ENCODE results near the gene MKNK2. TPM values are rescaled to one million over a fixed set of nuclear protein-coding genes. Genes with fewer than 3 reads are reported as not detected.
A peak's percentile ranks its signal among the peaks of the same experiment; 100 is the strongest.
"Not testable (repeated sequence)": the region's sequence is repeated elsewhere in the genome, so short reads cannot be mapped to it uniquely, and the experiment has no call there.

Gene MKNK2
- total RNA-seq, 1 experiment from 2014 or later, result 135 TPM

- DNase-seq, result peak; percentile 46
- H3K36me3 ChIP-seq (replicated peaks; ENCODE audit: control insufficient read depth, insufficient read depth, low read length), result peaks cover 2% of the 10 kb centered on the region
- no peak overlapping the region for H3K4me3 ChIP-seq (ENCODE audit: insufficient read depth, low read depth, low read length)
- no peaks in the 10 kb centered on the region for H3K27me3 ChIP-seq (ENCODE audit: control insufficient read depth, insufficient read depth, low read length)
These were observed 53.5 kb downstream of the MKNK2 start for GRCh38 chr19:1997353-1998233.

GRCh38 chr19:1992759-1993260 is 58.2 kb downstream of the MKNK2 start:
- Histone ChIP-seq H3K27me3 (ENCODE audit: control insufficient read depth, insufficient read depth, low read length) (no peaks in the 10 kb centered on the region), H3K36me3 (replicated peaks; ENCODE audit: control insufficient read depth, insufficient read depth, low read length) (peaks cover 6% of the 10 kb centered on the region), H3K4me3 (ENCODE audit: insufficient read depth, low read depth, low read length) (no peak overlapping the region)
- peak; percentile 99 for DNase-seq

GRCh38 chr19:1991018-1991913 is 59.8 kb downstream of the MKNK2 start:
- no peak for DNase-seq
- Histone ChIP-seq H3K36me3 (replicated peaks; ENCODE audit: control insufficient read depth, insufficient read depth, low read length) (peaks cover 6% of the 10 kb centered on the region), H3K4me3 (ENCODE audit: insufficient read depth, low read depth, low read length) (no peak overlapping the region), H3K27me3 (ENCODE audit: control insufficient read depth, insufficient read depth, low read length) (no peaks in the 10 kb centered on the region)

DNA sequence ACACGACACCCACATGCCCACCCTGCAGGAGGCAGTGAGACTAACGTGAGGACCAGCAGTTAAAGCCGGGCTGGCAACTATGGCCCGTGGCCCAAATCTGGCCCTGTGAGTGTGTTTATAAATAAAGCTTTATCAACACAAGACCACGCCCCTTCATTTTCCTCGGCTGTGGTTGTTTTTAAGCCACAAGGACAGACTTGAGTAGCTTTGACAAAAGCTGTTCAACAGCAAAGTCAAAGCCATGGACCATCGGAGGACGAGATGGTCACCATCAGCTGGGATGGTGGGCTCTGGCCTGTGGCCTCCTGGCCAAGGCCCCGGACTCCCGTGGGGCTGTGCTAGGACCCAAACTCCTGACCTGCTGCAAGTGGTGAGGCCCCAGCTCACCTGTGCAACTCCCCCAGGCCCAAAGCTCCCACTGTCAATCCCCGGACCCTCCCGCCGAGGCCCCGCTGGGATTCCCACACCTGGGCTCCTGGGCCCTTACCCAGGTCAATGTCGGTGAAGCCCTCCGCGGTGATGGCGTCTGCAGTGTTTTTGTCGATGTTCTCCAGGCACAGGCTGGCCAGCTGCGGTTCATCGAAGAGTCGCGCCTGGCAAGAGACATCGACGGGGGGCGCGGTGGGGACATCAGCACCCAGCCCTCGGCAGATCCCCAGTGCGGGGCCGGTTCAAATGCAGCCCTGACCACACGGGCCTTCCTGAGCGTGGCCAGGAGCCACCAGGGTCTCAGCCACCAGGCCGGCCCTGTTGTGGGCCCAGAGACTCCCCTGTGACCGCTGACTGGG is 60.6 kb downstream of the MKNK2 start:
- no peaks in the 10 kb centered on the region for H3K27me3 ChIP-seq (ENCODE audit: control insufficient read depth, insufficient read depth, low read length)
- no peak overlapping the region for H3K4me3 ChIP-seq (ENCODE audit: insufficient read depth, low read depth, low read length)
- DNase-seq, result no peak
- peaks cover 6% of the 10 kb centered on the region for H3K36me3 ChIP-seq (replicated peaks; ENCODE audit: control insufficient read depth, insufficient read depth, low read length)

GRCh38 chr19:1989513-1990229 is 61.4 kb downstream of the MKNK2 start:
- H3K36me3 ChIP-seq (replicated peaks; ENCODE audit: control insufficient read depth, insufficient read depth, low read length), result peaks cover 6% of the 10 kb centered on the region
- H3K27me3 ChIP-seq (ENCODE audit: control insufficient read depth, insufficient read depth, low read length), result no peaks in the 10 kb centered on the region
- DNase-seq, result no peak
- no peak overlapping the region for H3K4me3 ChIP-seq (ENCODE audit: insufficient read depth, low read depth, low read length)

- not testable (repeated sequence) for H3K27me3 ChIP-seq (ENCODE audit: control insufficient read depth, insufficient read depth, low read length); H3K4me3 ChIP-seq (ENCODE audit: insufficient read depth, low read depth, low read length); H3K36me3 ChIP-seq (replicated peaks; ENCODE audit: control insufficient read depth, insufficient read depth, low read length); DNase-seq
These were observed 62.6 kb downstream of the MKNK2 start for GRCh38 chr19:1988464-1988863.

Other genes with a start within 250 kb of the MKNK2 start
- 5.8 and 7.4 TPM in 2 replicates for gene ATP8B3, start 239.0 kb downstream of the MKNK2 start, total RNA-seq (2014; rRNA removed; shearing (Covaris generic))
- 19.8 and 21.9 TPM in 2 replicates for gene REXO1, start 202.8 kb downstream of the MKNK2 start, total RNA-seq (2014; rRNA removed; shearing (Covaris generic))
- gene KLF16, start 187.7 kb downstream of the MKNK2 start, total RNA-seq (2014; rRNA removed; shearing (Covaris generic)), result 20.5 and 21.2 TPM in 2 replicates
- 87.0 and 134 TPM in 2 replicates for gene ABHD17A, start 165.7 kb downstream of the MKNK2 start, total RNA-seq (2014; rRNA removed; shearing (Covaris generic))
- gene ADAT3, start 145.8 kb downstream of the MKNK2 start, total RNA-seq (2014; rRNA removed; shearing (Covaris generic)), result 10.0 and 12.7 TPM in 2 replicates
- 33.4 and 35.7 TPM in 2 replicates for gene SCAMP4, start 145.8 kb downstream of the MKNK2 start, total RNA-seq (2014; rRNA removed; shearing (Covaris generic))
- 172 and 186 TPM in 2 replicates for gene CSNK1G2, start 110.1 kb downstream of the MKNK2 start, total RNA-seq (2014; rRNA removed; shearing (Covaris generic))
- 126 and 129 TPM in 2 replicates for gene BTBD2, start 35.5 kb downstream of the MKNK2 start, total RNA-seq (2014; rRNA removed; shearing (Covaris generic))
- gene MOB3A, start 45.1 kb upstream of the MKNK2 start, total RNA-seq (2014; rRNA removed; shearing (Covaris generic)), result 7.7 and 8.9 TPM in 2 replicates
- 0.80 and 0.81 TPM in 2 replicates for gene IZUMO4, start 45.7 kb upstream of the MKNK2 start, total RNA-seq (2014; rRNA removed; shearing (Covaris generic))
- 175 and 177 TPM in 2 replicates for gene AP3D1, start 100.3 kb upstream of the MKNK2 start, total RNA-seq (2014; rRNA removed; shearing (Covaris generic))
- 13.3 and 18.0 TPM in 2 replicates for gene DOT1L, start 112.7 kb upstream of the MKNK2 start, total RNA-seq (2014; rRNA removed; shearing (Covaris generic))
- gene PLEKHJ1, start 185.1 kb upstream of the MKNK2 start, total RNA-seq (2014; rRNA removed; shearing (Covaris generic)), result 269 and 295 TPM in 2 replicates
- gene SF3A2, start 185.6 kb upstream of the MKNK2 start, total RNA-seq (2014; rRNA removed; shearing (Covaris generic)), result 107 and 115 TPM in 2 replicates
- 10.5 and 12.8 TPM in 2 replicates for gene AMH, start 198.1 kb upstream of the MKNK2 start, total RNA-seq (2014; rRNA removed; shearing (Covaris generic))
- not detected in 2 replicates for gene JSRP1, start 205.2 kb upstream of the MKNK2 start, total RNA-seq (2014; rRNA removed; shearing (Covaris generic))
- gene PEAK3, start 230.9 kb upstream of the MKNK2 start, total RNA-seq (2014; rRNA removed; shearing (Covaris generic)), result not detected in 2 replicates

Data from H7 (cell line).